Right atrium auricular region (tissue), 2 donors: ENCODE measurements around the gene DCAF4. TPM values are rescaled to one million over a fixed set of nuclear protein-coding genes. Genes with fewer than 3 reads are reported as not detected.
A peak's percentile ranks its signal among the peaks of the same experiment; 100 is the strongest.

Experiments
- DNase-seq: peaks from one replicate; pipeline ENCODE4 v3.0.0-alpha.2; 2019; ENCODE audit warnings: low spot score
- H3K27ac ChIP-seq, 2 donors: fragments of 200-600 bp; sonication (generic); 1 replicate in 1 of 2; 2 replicates in 1 of 2; pipeline ENCODE4 v1.5.1; 2016 to 2019
- H3K27me3 ChIP-seq, 2 donors: fragments of 200-600 bp; sonication (generic); one replicate each; pipeline versions ENCODE4 v1.5.1 to v1.6.0; 2017 to 2019
- H3K36me3 ChIP-seq: fragments of 200-600 bp; sonication (generic); one replicate; pipeline ENCODE4 v1.5.1; 2016
- H3K4me1 ChIP-seq, 2 donors: fragments of 200-600 bp; sonication (generic); one replicate each; pipeline versions ENCODE4 v1.5.1 to v1.6.0; 2017 to 2019
- H3K4me3 ChIP-seq, 2 donors: fragments of 200-600 bp; sonication (generic); 1 replicate in 1 of 2; 2 replicates in 1 of 2; pipeline ENCODE4 v1.5.1; 2017 to 2019; ENCODE audit warnings: mild to moderate bottlenecking in 1 of 2, moderate library complexity in 1 of 2
- H3K9me3 ChIP-seq, 2 donors: fragments of 200-600 bp; sonication (generic); one replicate each; pipeline ENCODE4 v1.5.1; 2019
- total RNA-seq, 2 donors: library from RNA; depleted of rRNA; stranded (reverse); fragments of >200 nt; gene quantifications; one replicate each; pipeline ENCODE4 v1.1.0, GENCODE V29; 2016
- TF ChIP-seq, protein P1 (sequence below), 2 donors: fragments of 200-600 bp; sonication (generic); IDR thresholded peaks; one replicate each; pipeline ENCODE4 v1.5.1; 2019; ENCODE audit warnings: antibody characterized with exemption in 2 of 2

The DCAF4 gene
- total RNA-seq, 2 donors from 2014 or later = 7.0 to 9.4 TPM

DNA sequence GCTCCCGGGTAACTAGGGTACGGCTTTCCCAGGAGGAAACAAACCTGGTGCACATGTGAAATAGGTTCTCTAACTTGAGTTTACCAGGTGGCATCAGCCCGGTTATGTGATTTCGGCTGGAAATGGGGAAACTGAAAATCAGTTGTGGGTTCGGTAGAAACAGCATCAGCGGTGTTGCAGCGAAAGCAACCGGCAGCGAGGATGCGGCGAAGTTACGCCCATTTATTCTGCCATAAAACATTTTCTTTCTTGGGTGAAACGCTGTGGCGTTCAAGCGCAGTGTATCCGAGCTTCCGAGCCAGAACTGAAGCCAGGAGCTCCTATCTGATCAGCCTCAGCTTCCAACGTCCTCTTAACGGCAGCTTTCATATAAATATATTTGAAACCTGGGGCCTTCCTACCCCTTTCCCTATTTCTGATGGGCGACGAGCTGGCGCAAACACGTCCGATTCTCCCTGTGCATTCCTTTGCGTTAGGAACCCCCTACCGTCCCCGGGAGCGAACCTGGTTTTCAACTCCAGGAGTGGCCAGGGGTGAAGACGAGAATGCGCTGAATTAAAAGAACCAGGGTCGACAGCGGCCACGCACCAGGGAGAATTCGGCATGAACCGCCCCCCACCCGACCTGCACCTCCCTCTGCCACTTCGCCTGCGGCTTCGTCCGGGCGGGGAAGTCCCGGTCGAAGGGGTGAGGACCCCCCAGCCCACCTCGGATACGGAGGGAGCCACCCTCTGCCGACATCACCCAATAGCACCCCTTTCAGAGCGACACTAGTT lies 34.0 kb upstream of the DCAF4 start:
- no peak for DNase-seq
- Histone ChIP-seq H3K36me3 (no peaks in the 10 kb centered on the region), H3K27me3 (no peaks in the 10 kb centered on the region), H3K27ac (peak overlapping the region; percentile 70 to 86), H3K4me1 (peaks cover 0 to 43% of the 10 kb centered on the region in 2 donors), H3K4me3 (peak overlapping the region; percentile 49 to 83), H3K9me3 (no peaks in the 10 kb centered on the region)
- TF ChIP-seq, protein P1, sequence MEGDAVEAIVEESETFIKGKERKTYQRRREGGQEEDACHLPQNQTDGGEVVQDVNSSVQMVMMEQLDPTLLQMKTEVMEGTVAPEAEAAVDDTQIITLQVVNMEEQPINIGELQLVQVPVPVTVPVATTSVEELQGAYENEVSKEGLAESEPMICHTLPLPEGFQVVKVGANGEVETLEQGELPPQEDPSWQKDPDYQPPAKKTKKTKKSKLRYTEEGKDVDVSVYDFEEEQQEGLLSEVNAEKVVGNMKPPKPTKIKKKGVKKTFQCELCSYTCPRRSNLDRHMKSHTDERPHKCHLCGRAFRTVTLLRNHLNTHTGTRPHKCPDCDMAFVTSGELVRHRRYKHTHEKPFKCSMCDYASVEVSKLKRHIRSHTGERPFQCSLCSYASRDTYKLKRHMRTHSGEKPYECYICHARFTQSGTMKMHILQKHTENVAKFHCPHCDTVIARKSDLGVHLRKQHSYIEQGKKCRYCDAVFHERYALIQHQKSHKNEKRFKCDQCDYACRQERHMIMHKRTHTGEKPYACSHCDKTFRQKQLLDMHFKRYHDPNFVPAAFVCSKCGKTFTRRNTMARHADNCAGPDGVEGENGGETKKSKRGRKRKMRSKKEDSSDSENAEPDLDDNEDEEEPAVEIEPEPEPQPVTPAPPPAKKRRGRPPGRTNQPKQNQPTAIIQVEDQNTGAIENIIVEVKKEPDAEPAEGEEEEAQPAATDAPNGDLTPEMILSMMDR (IDR thresholded peaks at IDR 0.05) = no peak

DNA sequence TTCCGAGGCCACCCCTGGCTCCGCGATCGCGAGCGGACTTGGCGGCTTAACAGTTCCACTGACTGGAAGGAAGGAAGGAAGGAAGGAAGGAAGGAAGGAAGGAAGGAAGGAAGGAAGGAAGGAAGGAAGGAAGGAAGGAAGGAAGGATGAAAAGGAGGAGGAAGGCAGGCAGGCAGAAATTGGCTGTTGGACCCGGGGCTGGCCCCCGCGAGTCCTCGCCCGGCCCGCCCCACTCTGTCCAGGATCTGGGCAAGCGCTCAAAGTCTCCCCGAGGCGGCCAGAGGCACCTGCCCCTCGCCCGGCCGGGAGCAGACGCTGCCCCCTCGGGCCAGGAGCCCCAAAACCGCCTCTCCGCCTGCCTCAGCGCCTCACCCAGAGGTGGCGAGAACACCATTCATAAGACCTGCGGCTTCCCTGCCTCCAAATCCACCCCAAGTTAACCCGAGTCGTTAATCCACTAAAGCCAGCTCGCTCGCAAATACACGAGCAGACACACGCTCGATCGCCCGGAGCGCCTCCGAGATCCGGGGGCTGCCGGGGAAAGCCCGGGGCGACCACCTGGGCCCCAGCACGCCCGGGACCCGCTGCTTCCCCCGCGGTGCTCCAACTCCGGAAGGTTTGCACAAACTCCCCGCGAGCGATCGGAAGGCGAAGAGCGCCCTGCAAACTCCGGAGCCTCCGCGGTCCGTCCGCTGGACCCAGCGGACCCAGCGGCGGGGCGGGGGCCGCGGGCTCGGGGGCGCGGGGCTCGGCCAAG lies 33.2 kb upstream of the DCAF4 start:
- peak; percentile 58 for DNase-seq
- H3K4me1 ChIP-seq = peaks cover 0 to 39% of the 10 kb centered on the region in 2 donors

DNA sequence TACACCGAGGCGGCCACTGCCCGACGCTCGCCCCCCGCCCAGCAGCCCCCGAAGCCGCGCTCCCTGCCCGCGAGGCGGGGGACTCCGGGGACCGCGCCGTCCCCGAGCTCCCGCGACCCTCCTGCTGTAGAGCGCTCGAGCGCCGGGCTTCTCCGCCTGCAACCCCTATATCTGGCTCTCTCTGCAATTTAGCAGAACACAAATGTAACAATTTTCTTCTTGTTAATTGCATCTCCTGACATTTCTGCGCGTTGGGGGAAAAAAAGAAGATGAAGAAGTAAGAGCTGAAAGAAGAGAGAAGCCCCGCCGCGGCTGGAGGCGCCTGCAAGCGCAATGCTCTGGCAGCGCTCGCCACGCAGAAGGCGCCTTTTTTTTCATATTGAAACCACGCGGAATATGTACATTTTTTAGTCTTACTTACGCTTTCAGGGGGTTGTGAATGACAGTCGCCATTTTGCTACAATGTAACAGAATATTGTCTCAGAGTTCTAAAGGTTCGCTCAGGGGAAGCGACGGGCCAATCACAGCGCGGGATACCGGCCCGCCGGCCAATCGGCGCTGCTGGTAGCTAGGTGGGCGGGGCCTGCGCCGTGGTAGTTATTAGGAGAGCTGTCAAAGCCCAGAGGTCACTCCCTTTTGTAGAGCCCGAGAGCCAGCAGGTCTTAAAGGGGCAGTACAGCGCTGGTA lies 32.5 kb upstream of the DCAF4 start, which contains the start of gene DPF3:
Gene DPF3, minus strand, starts transcription at position 466 of the 687 bp plus-strand sequence. Its CDS starts 13 bp downstream, at position 453.
- peak; percentile 98 for DNase-seq
- TF ChIP-seq, protein P1 (IDR thresholded peaks at IDR 0.05) = no peak
- no peaks in the 10 kb centered on the region for H3K27me3 ChIP-seq
- no peaks in the 10 kb centered on the region for H3K36me3 ChIP-seq
- no peaks in the 10 kb centered on the region for H3K9me3 ChIP-seq
- peak within 1 kb of the TSS; percentile 86 to 88 for H3K27ac ChIP-seq
- peak within 1 kb of the TSS; percentile 49 to 83 for H3K4me3 ChIP-seq
- H3K4me1 ChIP-seq = peaks cover 0 to 32% of the 10 kb centered on the region in 2 donors

More for the DNA sequence above, 33.2 kb upstream of the DCAF4 start:
- Histone ChIP-seq H3K4me3 (peak overlapping the region; percentile 49 to 83), H3K36me3 (no peaks in the 10 kb centered on the region), H3K9me3 (no peaks in the 10 kb centered on the region), H3K27me3 (no peaks in the 10 kb centered on the region), H3K27ac (peak overlapping the region; percentile 70 to 86)
- TF ChIP-seq, protein P1 (IDR thresholded peaks at IDR 0.05) = no peak

DNA sequence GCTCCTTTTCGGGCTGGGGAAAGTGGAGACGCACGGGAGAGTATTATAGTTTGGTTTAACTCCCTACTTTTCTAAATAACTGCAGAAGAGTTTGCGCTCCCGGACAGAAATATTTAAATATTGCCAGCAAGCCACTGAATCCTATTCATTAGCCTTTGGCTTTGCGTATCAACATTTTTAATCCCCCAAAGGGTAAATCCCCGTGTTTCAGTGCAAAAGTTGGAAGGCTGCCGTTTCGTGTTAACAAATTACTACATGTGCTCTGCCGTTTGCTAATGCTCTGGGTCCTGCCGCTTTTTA lies 32.0 kb upstream of the DCAF4 start:
- DNase-seq = no peak
- H3K36me3 ChIP-seq = no peaks in the 10 kb centered on the region
- H3K27ac ChIP-seq = peak overlapping the region; percentile 86 to 88
- peaks cover 0 to 29% of the 10 kb centered on the region in 2 donors for H3K4me1 ChIP-seq
- H3K27me3 ChIP-seq = no peaks in the 10 kb centered on the region
- TF ChIP-seq, protein P1 (IDR thresholded peaks at IDR 0.05) = no peak
- H3K4me3 ChIP-seq = peak overlapping the region; percentile 49 to 83
- no peaks in the 10 kb centered on the region for H3K9me3 ChIP-seq

DNA sequence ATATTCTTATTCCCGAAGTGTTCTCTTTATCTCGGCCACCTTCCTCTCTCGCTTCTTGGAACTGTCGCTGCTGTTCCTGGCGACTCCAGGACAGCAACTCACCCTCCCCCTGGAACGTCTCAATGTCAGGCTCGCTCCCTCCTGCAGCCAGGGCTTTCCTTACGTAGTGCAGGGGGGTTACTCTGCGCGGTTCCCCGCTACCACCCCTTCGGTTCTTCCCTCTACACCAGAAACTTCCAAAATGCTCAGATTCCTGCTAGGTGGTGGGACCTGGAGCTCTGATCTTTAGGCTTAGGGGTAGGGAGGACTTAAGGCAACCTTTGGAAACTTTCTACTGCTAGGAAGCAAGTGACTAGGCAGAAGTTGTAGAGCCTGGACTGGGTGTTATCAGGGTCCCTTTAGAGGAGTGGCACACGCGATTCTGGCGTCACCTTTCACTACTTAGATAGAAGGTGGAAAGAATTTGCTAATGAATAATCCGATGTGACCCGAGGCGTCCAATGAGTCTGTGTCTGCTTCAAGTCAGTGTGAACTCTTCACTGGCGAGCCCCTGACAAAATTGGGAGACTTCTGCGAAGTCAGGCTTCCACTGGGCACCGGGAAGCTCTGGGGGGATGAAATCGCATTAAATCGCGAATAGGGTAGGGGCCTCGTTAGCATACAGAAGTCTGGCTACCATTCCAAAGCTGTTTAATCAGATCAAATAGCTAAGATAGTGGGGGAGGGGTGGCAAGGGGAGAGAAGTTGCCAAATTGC lies 31.5 kb upstream of the DCAF4 start:
- Histone ChIP-seq H3K27ac (peak overlapping the region; percentile 86 to 88), H3K9me3 (no peaks in the 10 kb centered on the region), H3K4me1 (peaks cover 0 to 29% of the 10 kb centered on the region in 2 donors), H3K36me3 (no peaks in the 10 kb centered on the region), H3K4me3 (peak overlapping the region; percentile 49 to 83), H3K27me3 (no peaks in the 10 kb centered on the region)
- TF ChIP-seq, protein P1 (IDR thresholded peaks at IDR 0.05) = no peak
- DNase-seq = no peak
